Right lobe of liver (tissue), 4 donors: ENCODE measurements around the gene MTA1.

Experiments
- CTCF ChIP-seq, 4 donors: fragments of 200-600 bp in 3 of 4; fragments of 450-650 bp in 1 of 4; IDR thresholded peaks; one replicate each; pipeline versions ENCODE4 v1.5.1 to v1.8.0; 2016 to 2022; ENCODE audit warnings: antibody characterized with exemption in 4 of 4, mild to moderate bottlenecking in 2 of 4
- POLR2A ChIP-seq: fragments of 450-650 bp; IDR thresholded peaks from one replicate; pipeline ENCODE4 v1.6.1; 2017; ENCODE audit warnings: antibody characterized with exemption, mild to moderate bottlenecking
- donor health status: DM: no; HTN: no; CAD: no.
- donor health status: DM: no; HTN: no; CAD: no.
- donor health status: DM: no; HTN: yes; CAD: no.

- no peak for TF ChIP-seq CTCF (IDR thresholded peaks at IDR 0.05)
- no peak for TF ChIP-seq POLR2A
Measured at GRCh38 chr14:105482486-105483110, 63.0 kb downstream of the MTA1 start.
